ENCODE data around the gene AGAP2. TPM values are rescaled to one million over a fixed set of nuclear protein-coding genes. Genes with fewer than 3 reads are reported as not detected.
A peak's percentile ranks its signal among the peaks of the same experiment; 100 is the strongest.
"Not testable (repeated sequence)": the region's sequence is repeated elsewhere in the genome, so short reads cannot be mapped to it uniquely, and the experiment has no call there.

The AGAP2 gene
- total RNA-seq, 1 donor from 2014 or later = 1.7 TPM

DNA sequence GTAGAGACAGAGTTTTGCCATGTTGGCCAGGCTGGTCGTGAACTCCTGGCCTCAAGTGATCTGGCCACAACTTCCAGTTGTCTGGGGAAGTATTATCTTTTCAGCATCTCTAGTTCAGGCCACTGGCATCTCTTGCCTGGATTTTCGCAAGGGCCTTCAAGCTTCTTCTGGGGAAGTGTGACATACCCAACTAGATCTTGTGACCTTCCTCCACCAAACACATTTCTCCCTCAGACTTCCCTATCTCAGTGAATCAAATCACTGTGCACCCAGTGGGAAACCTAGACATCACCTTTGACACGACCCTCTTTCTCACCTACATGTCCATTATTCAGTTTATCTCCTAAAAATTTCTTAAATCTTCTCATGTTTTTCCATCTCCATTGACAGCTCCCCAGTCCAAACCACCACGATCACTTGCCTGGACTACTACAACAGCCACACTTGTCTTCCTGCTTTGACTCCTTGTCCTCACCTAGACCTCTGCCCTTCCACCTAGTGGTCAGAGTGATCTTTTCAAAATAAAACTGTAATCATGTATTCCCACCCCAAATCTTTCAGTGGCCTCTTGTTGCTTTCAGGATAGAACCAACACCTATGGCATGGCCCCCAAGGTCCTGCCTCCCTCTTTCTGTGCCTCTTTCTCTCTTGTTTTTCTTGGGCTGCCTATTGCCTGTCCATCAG lies 37.2 kb upstream of the AGAP2 start:
- H3K27ac ChIP-seq = no peak overlapping the region
- peaks cover 14% of the 10 kb centered on the region for H3F3A ChIP-seq (ENCODE audit: low read depth)
- peaks cover 13% of the 10 kb centered on the region for H3K4me1 Mint-ChIP-seq
- no peak for DNase-seq (ENCODE audit: low spot score)
- H3K4me3 ChIP-seq = no peak overlapping the region
- no peaks in the 10 kb centered on the region for H3K36me3 ChIP-seq
- peaks cover 12% of the 10 kb centered on the region for H3K27me3 ChIP-seq
- no peak overlapping the region for H3K4me3 Mint-ChIP-seq
- no peaks in the 10 kb centered on the region for H3K9me3 ChIP-seq (ENCODE audit: low read depth)
- no peak overlapping the region for H3K27ac Mint-ChIP-seq
- peaks cover 8% of the 10 kb centered on the region for H3K79me2 ChIP-seq (ENCODE audit: low read depth)
- H4K20me1 ChIP-seq (ENCODE audit: low read depth) = no peaks in the 10 kb centered on the region
- H3K9ac ChIP-seq = no peak overlapping the region
- H2AFZ ChIP-seq (replicated peaks) = no peak overlapping the region
- no peaks in the 10 kb centered on the region for H3K4me1 ChIP-seq
- H3K9me3 Mint-ChIP-seq = peaks cover 2% of the 10 kb centered on the region
- H3K4me2 ChIP-seq = no peak overlapping the region
- TF ChIP-seq EZH2phosphoT487 (IDR thresholded peaks at IDR 0.05) (no peak), EZH2 (IDR thresholded peaks at IDR 0.05) (no peak)
- TF ChIP-seq, protein P1, sequence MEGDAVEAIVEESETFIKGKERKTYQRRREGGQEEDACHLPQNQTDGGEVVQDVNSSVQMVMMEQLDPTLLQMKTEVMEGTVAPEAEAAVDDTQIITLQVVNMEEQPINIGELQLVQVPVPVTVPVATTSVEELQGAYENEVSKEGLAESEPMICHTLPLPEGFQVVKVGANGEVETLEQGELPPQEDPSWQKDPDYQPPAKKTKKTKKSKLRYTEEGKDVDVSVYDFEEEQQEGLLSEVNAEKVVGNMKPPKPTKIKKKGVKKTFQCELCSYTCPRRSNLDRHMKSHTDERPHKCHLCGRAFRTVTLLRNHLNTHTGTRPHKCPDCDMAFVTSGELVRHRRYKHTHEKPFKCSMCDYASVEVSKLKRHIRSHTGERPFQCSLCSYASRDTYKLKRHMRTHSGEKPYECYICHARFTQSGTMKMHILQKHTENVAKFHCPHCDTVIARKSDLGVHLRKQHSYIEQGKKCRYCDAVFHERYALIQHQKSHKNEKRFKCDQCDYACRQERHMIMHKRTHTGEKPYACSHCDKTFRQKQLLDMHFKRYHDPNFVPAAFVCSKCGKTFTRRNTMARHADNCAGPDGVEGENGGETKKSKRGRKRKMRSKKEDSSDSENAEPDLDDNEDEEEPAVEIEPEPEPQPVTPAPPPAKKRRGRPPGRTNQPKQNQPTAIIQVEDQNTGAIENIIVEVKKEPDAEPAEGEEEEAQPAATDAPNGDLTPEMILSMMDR (IDR thresholded peaks at IDR 0.05) = peak; percentile 21
- H3K36me3 Mint-ChIP-seq = no peaks in the 10 kb centered on the region
- H3K27me3 Mint-ChIP-seq (ENCODE audit: insufficient read depth, low read depth) = peaks cover 5% of the 10 kb centered on the region

DNA sequence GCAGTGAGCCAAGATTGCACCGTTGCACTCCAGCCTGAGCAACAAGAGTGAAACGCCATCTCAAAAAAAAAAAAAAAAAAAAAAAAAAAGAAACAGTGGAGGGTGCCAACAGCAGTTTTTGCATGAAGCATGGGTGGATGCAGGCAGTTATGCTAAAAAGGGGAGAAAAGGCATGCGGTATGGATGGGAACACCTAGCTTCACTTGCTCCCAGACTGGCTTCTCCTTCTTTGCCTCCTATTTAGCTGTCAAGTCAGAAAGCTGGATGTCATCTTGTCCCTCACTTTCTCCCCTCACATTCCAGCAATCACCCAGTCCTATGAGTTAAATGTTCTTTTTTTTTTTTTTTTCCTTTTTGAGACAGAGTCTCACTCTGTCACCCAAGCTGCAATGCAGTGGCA lies 36.5 kb upstream of the AGAP2 start:
- H3K36me3 Mint-ChIP-seq = peaks cover 4% of the 10 kb centered on the region

DNA sequence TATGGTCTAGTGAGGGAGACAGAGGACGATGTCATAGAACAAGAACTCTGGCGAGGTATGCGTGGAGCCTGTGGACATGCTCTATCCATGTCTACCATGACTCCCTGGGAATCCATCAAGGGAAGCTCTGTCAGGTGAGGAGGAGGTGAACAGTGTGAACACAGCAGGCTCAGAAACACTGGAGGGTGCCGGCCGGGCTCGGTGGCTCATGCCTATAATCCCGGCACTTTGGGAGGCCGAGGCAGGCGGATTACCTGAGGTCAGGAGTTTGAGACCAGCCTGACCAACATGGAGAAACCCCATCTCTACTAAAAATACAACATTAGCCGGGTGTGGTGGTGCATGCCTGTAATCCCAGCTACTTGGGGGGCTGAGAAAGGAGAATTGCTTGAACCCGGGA lies 36.1 kb upstream of the AGAP2 start:
- not testable (repeated sequence) for H3K27ac Mint-ChIP-seq; H3K9me3 ChIP-seq (ENCODE audit: low read depth); H3K27me3 Mint-ChIP-seq (ENCODE audit: insufficient read depth, low read depth); H3K36me3 ChIP-seq; H3K79me2 ChIP-seq (ENCODE audit: low read depth); H3K4me3 ChIP-seq; H3K9me3 Mint-ChIP-seq; H2AFZ ChIP-seq (replicated peaks); H3K27ac ChIP-seq; H3K4me1 ChIP-seq; H3K36me3 Mint-ChIP-seq; H3K4me2 ChIP-seq; H3K9ac ChIP-seq; H4K20me1 ChIP-seq (ENCODE audit: low read depth); DNase-seq (ENCODE audit: low spot score)
- Mint-ChIP-seq H3K4me1 (peaks cover 17% of the 10 kb centered on the region), H3K4me3 (peak overlapping the region; percentile 28)
- Histone ChIP-seq H3F3A (ENCODE audit: low read depth) (peaks cover 14% of the 10 kb centered on the region), H3K27me3 (peaks cover 12% of the 10 kb centered on the region)

More for the DNA sequence above, 36.5 kb upstream of the AGAP2 start:
- peaks cover 8% of the 10 kb centered on the region for H3K79me2 ChIP-seq (ENCODE audit: low read depth)
- H3K4me2 ChIP-seq = no peak overlapping the region
- Mint-ChIP-seq H3K4me1 (peaks cover 17% of the 10 kb centered on the region), H3K9me3 (peaks cover 2% of the 10 kb centered on the region), H3K4me3 (no peak overlapping the region), H3K27ac (no peak overlapping the region), H3K27me3 (ENCODE audit: insufficient read depth, low read depth) (peaks cover 5% of the 10 kb centered on the region)
- H3F3A ChIP-seq (ENCODE audit: low read depth) = peaks cover 14% of the 10 kb centered on the region
- H3K27ac ChIP-seq = no peak overlapping the region
- TF ChIP-seq, protein P1 (IDR thresholded peaks at IDR 0.05) = no peak
- TF ChIP-seq EZH2 (IDR thresholded peaks at IDR 0.05) (no peak), EZH2phosphoT487 (IDR thresholded peaks at IDR 0.05) (no peak)
- DNase-seq (ENCODE audit: low spot score) = no peak
- H3K9ac ChIP-seq = no peak overlapping the region
- no peaks in the 10 kb centered on the region for H3K36me3 ChIP-seq
- no peaks in the 10 kb centered on the region for H3K4me1 ChIP-seq
- peaks cover 12% of the 10 kb centered on the region for H3K27me3 ChIP-seq
- H2AFZ ChIP-seq (replicated peaks) = no peak overlapping the region
- no peaks in the 10 kb centered on the region for H3K9me3 ChIP-seq (ENCODE audit: low read depth)
- H3K4me3 ChIP-seq = no peak overlapping the region
- no peaks in the 10 kb centered on the region for H4K20me1 ChIP-seq (ENCODE audit: low read depth)

Data from neural progenitor cell (in vitro differentiated cells).